ENCODE data around the gene NUTF2.
A peak's percentile ranks its signal among the peaks of the same experiment; 100 is the strongest.

The NUTF2 gene

DNA sequence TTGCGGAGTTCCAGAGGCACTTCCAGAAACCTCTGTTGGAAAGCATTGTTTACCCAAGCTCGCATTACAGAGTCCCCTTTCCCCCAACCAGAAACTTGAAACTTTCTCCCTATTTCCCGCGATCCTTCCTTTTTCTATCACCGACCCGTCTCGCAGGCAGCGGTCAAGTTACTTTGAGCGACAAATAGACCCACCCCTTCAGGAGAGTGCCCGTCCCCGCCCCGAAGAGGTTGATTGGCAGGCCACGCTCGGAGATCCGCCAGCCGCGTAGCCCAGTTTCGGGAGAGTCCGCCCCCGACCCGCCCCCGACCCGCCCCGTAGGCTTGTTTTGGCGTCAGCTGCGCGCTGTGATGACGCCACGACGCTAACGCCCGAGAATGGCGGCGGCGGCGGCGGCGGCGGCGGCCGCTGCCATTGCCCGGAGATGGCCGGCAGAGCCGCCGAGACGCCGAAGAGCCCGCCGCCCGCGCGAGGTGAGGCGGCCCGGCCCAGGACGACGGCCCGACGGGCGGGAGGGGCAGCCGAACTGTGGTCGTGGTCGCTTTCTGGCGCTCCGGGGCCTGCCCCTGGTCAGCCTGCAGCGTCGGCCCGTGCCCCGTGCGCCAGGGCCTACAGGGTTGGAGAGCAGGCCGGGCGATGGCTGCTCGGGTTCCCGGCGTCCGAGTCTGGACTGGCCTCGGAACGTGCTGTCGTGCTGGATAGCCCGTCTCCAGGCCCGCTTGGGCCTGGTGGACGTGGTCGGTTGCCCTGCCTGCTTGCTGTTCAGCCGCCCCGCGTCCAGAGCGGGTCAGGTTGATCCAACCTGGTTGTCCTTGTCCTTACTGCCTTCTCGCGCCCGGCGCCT is 46.4 kb downstream of the NUTF2 start, which contains the start of gene PSKH1:
TSS of gene PSKH1 (plus strand) at position 356 of the 844 bp plus-strand sequence. CDS start 15,496 bp downstream, outside the sequence.
- Histone ChIP-seq H3K9me3 (ENCODE audit: control insufficient read depth in 2 of 2, low read length in 2 of 2) (no peaks in the 10 kb centered on the region), H3K27ac (ENCODE audit: low read depth in 2 of 2, low read length in 2 of 2) (peak within 1 kb of the TSS; percentile 97 to 98), H3K4me3 (ENCODE audit: low read length in 2 of 2) (peak within 1 kb of the TSS; percentile 89 to 91), H3K36me3 (ENCODE audit: control insufficient read depth in 2 of 2, insufficient read depth in 2 of 2, low read length in 2 of 2) (no peaks in the 10 kb centered on the region), H3K9ac (ENCODE audit: low read depth in 1 of 2, low read length in 2 of 2) (peak within 1 kb of the TSS; percentile 96 to 98), H3K4me1 (ENCODE audit: control insufficient read depth in 2 of 2, insufficient read depth in 2 of 2, low read length in 2 of 2) (peaks cover 16 to 19% of the 10 kb centered on the region in 2 donors), H3K27me3 (ENCODE audit: control insufficient read depth in 2 of 2, insufficient read depth in 2 of 2, low read length in 2 of 2) (no peaks in the 10 kb centered on the region)

DNA sequence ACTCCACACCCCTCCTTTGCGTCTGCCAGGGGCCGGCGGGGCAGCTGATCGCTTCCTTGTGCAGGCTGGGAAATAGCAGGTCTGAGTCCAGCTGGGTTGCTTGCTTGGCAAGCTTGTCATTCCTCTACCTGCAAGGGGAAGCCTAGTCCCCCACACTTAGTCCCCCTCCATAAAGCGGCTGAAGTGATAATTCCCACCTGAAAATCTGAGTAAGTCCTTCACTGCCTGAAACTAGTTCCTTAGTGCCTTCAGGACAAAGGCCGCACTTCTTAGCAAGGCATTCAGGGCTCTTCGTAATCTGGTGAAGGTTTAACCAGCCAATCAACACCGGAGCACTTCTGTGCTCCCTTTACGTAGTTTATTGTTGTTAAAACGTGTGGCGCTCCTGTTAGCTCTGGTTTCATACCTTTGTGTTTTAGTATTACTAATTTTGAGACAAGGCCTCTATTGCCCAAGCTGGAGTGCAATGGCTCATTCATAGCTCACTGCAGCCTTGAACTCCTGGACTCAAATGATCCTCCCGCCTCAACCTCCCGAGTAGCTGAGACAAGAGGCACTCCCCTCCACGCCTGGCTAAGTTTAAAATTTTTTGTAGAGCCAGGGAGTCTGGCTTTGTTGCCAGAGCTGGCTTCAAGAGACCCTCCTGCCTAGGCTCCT is 47.1 kb downstream of the NUTF2 start:
- Histone ChIP-seq H3K9ac (ENCODE audit: low read depth in 1 of 2, low read length in 2 of 2) (peak overlapping the region; percentile 96 to 98), H3K36me3 (ENCODE audit: control insufficient read depth in 2 of 2, insufficient read depth in 2 of 2, low read length in 2 of 2) (no peaks in the 10 kb centered on the region), H3K27ac (ENCODE audit: low read depth in 2 of 2, low read length in 2 of 2) (peak overlapping the region; percentile 97 to 98), H3K4me1 (ENCODE audit: control insufficient read depth in 2 of 2, insufficient read depth in 2 of 2, low read length in 2 of 2) (peaks cover 16 to 19% of the 10 kb centered on the region in 2 donors), H3K4me3 (ENCODE audit: low read length in 2 of 2) (peak overlapping the region; percentile 89 to 91), H3K9me3 (ENCODE audit: control insufficient read depth in 2 of 2, low read length in 2 of 2) (no peaks in the 10 kb centered on the region), H3K27me3 (ENCODE audit: control insufficient read depth in 2 of 2, insufficient read depth in 2 of 2, low read length in 2 of 2) (no peaks in the 10 kb centered on the region)

DNA sequence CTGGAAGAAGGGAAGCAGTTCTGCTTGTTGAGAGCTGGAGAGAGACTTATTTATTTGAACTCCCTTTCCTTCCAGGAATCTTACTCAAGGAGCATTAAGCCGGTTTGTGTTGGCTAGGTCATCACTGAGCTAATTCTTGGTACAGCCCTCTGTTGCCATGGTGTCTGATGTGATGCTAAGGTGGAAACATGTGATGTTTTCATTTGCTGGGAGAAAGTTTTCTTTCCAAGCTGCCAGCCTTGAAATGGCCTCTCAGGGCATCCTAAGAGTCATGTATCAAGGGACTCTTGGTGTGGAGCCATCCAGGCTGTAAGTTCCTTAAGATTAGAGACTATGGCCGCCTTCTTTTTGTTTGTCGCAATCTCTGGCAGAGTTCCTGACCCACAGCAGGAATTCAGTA is 50.5 kb downstream of the NUTF2 start:
- no peaks in the 10 kb centered on the region for H3K9me3 ChIP-seq (ENCODE audit: control insufficient read depth in 2 of 2, low read length in 2 of 2)
- H3K9ac ChIP-seq (ENCODE audit: low read depth in 1 of 2, low read length in 2 of 2): no peak overlapping the region
- no peaks in the 10 kb centered on the region for H3K36me3 ChIP-seq (ENCODE audit: control insufficient read depth in 2 of 2, insufficient read depth in 2 of 2, low read length in 2 of 2)
- H3K4me1 ChIP-seq (ENCODE audit: control insufficient read depth in 2 of 2, insufficient read depth in 2 of 2, low read length in 2 of 2): peaks cover 21 to 26% of the 10 kb centered on the region in 2 donors
- no peaks in the 10 kb centered on the region for H3K27me3 ChIP-seq (ENCODE audit: control insufficient read depth in 2 of 2, insufficient read depth in 2 of 2, low read length in 2 of 2)
- no peak overlapping the region for H3K4me3 ChIP-seq (ENCODE audit: low read length in 2 of 2)
- no peak overlapping the region for H3K27ac ChIP-seq (ENCODE audit: low read depth in 2 of 2, low read length in 2 of 2)

- Histone ChIP-seq H3K4me3 (ENCODE audit: low read length in 2 of 2) (no peak overlapping the region), H3K36me3 (ENCODE audit: control insufficient read depth in 2 of 2, insufficient read depth in 2 of 2, low read length in 2 of 2) (peaks cover 3 to 6% of the 10 kb centered on the region in 2 donors), H3K27me3 (ENCODE audit: control insufficient read depth in 2 of 2, insufficient read depth in 2 of 2, low read length in 2 of 2) (no peaks in the 10 kb centered on the region), H3K27ac (ENCODE audit: low read depth in 2 of 2, low read length in 2 of 2) (no peak overlapping the region), H3K4me1 (ENCODE audit: control insufficient read depth in 2 of 2, insufficient read depth in 2 of 2, low read length in 2 of 2) (peaks cover 6 to 10% of the 10 kb centered on the region in 2 donors), H3K9me3 (ENCODE audit: control insufficient read depth in 2 of 2, low read length in 2 of 2) (no peaks in the 10 kb centered on the region), H3K9ac (ENCODE audit: low read depth in 1 of 2, low read length in 2 of 2) (no peak overlapping the region)
Observed at GRCh38 chr16:67901734-67902133, 55.0 kb downstream of the NUTF2 start.

GRCh38 chr16:67902831-67903230 is 56.1 kb downstream of the NUTF2 start:
- Histone ChIP-seq H3K27ac (ENCODE audit: low read depth in 2 of 2, low read length in 2 of 2) (no peak overlapping the region), H3K4me3 (ENCODE audit: low read length in 2 of 2) (no peak overlapping the region), H3K4me1 (ENCODE audit: control insufficient read depth in 2 of 2, insufficient read depth in 2 of 2, low read length in 2 of 2) (peaks cover 6 to 7% of the 10 kb centered on the region in 2 donors), H3K36me3 (ENCODE audit: control insufficient read depth in 2 of 2, insufficient read depth in 2 of 2, low read length in 2 of 2) (peaks cover 3 to 6% of the 10 kb centered on the region in 2 donors), H3K27me3 (ENCODE audit: control insufficient read depth in 2 of 2, insufficient read depth in 2 of 2, low read length in 2 of 2) (no peaks in the 10 kb centered on the region), H3K9ac (ENCODE audit: low read depth in 1 of 2, low read length in 2 of 2) (no peak overlapping the region), H3K9me3 (ENCODE audit: control insufficient read depth in 2 of 2, low read length in 2 of 2) (no peaks in the 10 kb centered on the region)

- Histone ChIP-seq H3K27ac (ENCODE audit: low read depth in 2 of 2, low read length in 2 of 2) (no peak overlapping the region), H3K4me1 (ENCODE audit: control insufficient read depth in 2 of 2, insufficient read depth in 2 of 2, low read length in 2 of 2) (no peaks in the 10 kb centered on the region), H3K9ac (ENCODE audit: low read depth in 1 of 2, low read length in 2 of 2) (no peak overlapping the region)
Observed at GRCh38 chr16:67907397-67908180, 60.9 kb downstream of the NUTF2 start.

GRCh38 chr16:67909056-67909742 is 62.5 kb downstream of the NUTF2 start:
- H3K27me3 ChIP-seq (ENCODE audit: control insufficient read depth in 2 of 2, insufficient read depth in 2 of 2, low read length in 2 of 2): no peaks in the 10 kb centered on the region
- no peak overlapping the region for H3K9ac ChIP-seq (ENCODE audit: low read depth in 1 of 2, low read length in 2 of 2)
- no peak overlapping the region for H3K4me3 ChIP-seq (ENCODE audit: low read length in 2 of 2)
- no peaks in the 10 kb centered on the region for H3K9me3 ChIP-seq (ENCODE audit: control insufficient read depth in 2 of 2, low read length in 2 of 2)
- peaks cover 19 to 32% of the 10 kb centered on the region in 2 donors for H3K36me3 ChIP-seq (ENCODE audit: control insufficient read depth in 2 of 2, insufficient read depth in 2 of 2, low read length in 2 of 2)
- H3K4me1 ChIP-seq (ENCODE audit: control insufficient read depth in 2 of 2, insufficient read depth in 2 of 2, low read length in 2 of 2): no peaks in the 10 kb centered on the region
- H3K27ac ChIP-seq (ENCODE audit: low read depth in 2 of 2, low read length in 2 of 2): no peak overlapping the region

More at GRCh38 chr16:67907397-67908180, 60.9 kb downstream of the NUTF2 start:
- H3K4me3 ChIP-seq (ENCODE audit: low read length in 2 of 2): no peak overlapping the region
- H3K9me3 ChIP-seq (ENCODE audit: control insufficient read depth in 2 of 2, low read length in 2 of 2): no peaks in the 10 kb centered on the region
- H3K36me3 ChIP-seq (ENCODE audit: control insufficient read depth in 2 of 2, insufficient read depth in 2 of 2, low read length in 2 of 2): peaks cover 25 to 35% of the 10 kb centered on the region in 2 donors
- H3K27me3 ChIP-seq (ENCODE audit: control insufficient read depth in 2 of 2, insufficient read depth in 2 of 2, low read length in 2 of 2): no peaks in the 10 kb centered on the region

GRCh38 chr16:67910158-67910557 is 63.4 kb downstream of the NUTF2 start:
- no peaks in the 10 kb centered on the region for H3K4me1 ChIP-seq (ENCODE audit: control insufficient read depth in 2 of 2, insufficient read depth in 2 of 2, low read length in 2 of 2)
- H3K9ac ChIP-seq (ENCODE audit: low read depth in 1 of 2, low read length in 2 of 2): no peak overlapping the region
- no peaks in the 10 kb centered on the region for H3K9me3 ChIP-seq (ENCODE audit: control insufficient read depth in 2 of 2, low read length in 2 of 2)
- H3K27me3 ChIP-seq (ENCODE audit: control insufficient read depth in 2 of 2, insufficient read depth in 2 of 2, low read length in 2 of 2): no peaks in the 10 kb centered on the region
- H3K36me3 ChIP-seq (ENCODE audit: control insufficient read depth in 2 of 2, insufficient read depth in 2 of 2, low read length in 2 of 2): peaks cover 24 to 38% of the 10 kb centered on the region in 2 donors
- H3K27ac ChIP-seq (ENCODE audit: low read depth in 2 of 2, low read length in 2 of 2): no peak overlapping the region
- no peak overlapping the region for H3K4me3 ChIP-seq (ENCODE audit: low read length in 2 of 2)

GRCh38 chr16:67914758-67915495 is 68.2 kb downstream of the NUTF2 start:
- H3K36me3 ChIP-seq (ENCODE audit: control insufficient read depth in 2 of 2, insufficient read depth in 2 of 2, low read length in 2 of 2): peaks cover 29 to 35% of the 10 kb centered on the region in 2 donors

More at GRCh38 chr16:67914758-67915495, 68.2 kb downstream of the NUTF2 start:
- no peak overlapping the region for H3K27ac ChIP-seq (ENCODE audit: low read depth in 2 of 2, low read length in 2 of 2)
- H3K4me3 ChIP-seq (ENCODE audit: low read length in 2 of 2): no peak overlapping the region
- H3K27me3 ChIP-seq (ENCODE audit: control insufficient read depth in 2 of 2, insufficient read depth in 2 of 2, low read length in 2 of 2): no peaks in the 10 kb centered on the region
- H3K9me3 ChIP-seq (ENCODE audit: control insufficient read depth in 2 of 2, low read length in 2 of 2): no peaks in the 10 kb centered on the region
- H3K4me1 ChIP-seq (ENCODE audit: control insufficient read depth in 2 of 2, insufficient read depth in 2 of 2, low read length in 2 of 2): peaks cover 0 to 2% of the 10 kb centered on the region in 2 donors
- H3K9ac ChIP-seq (ENCODE audit: low read depth in 1 of 2, low read length in 2 of 2): no peak overlapping the region

Data from mucosa of rectum (tissue), 2 donors.